Body of pancreas (tissue), 4 donors: ENCODE measurements around the gene CDK18. TPM values are rescaled to one million over a fixed set of nuclear protein-coding genes. Genes with fewer than 3 reads are reported as not detected.

Experiments used
- ATAC-seq: fragments of 150-250 bp; one replicate; pipeline ENCODE4 v1.9.1; 2016
- DNase-seq, 4 donors: peaks; one replicate each; pipeline ENCODE4 v3.0.0-alpha.2; 2019
- H3K27ac ChIP-seq, 4 donors: fragments of 200-600 bp; sonication (generic); 1 replicate in 3 of 4; 2 replicates in 1 of 4; pipeline versions ENCODE4 v1.5.1 to v1.6.1; 2016 to 2019; ENCODE audit warnings: mild to moderate bottlenecking in 1 of 4, mixed read lengths in 1 of 4, moderate library complexity in 1 of 4
- H3K27me3 ChIP-seq, 2 donors: fragments of 200-600 bp; sonication (generic); one replicate each; pipeline ENCODE4 v1.6.0; 2016; ENCODE audit warnings: mild to moderate bottlenecking in 1 of 2
- H3K36me3 ChIP-seq, 2 donors: fragments of 200-600 bp; sonication (generic); replicated peaks in 1 of 2; 2 replicates each; pipeline ENCODE4 v1.5.1; 2016; ENCODE audit warnings: low read depth in 2 of 2; ENCODE audit not compliant: insufficient read depth in 1 of 2
- H3K4me1 ChIP-seq: fragments of 200-600 bp; sonication (generic); one replicate; pipeline ENCODE4 v1.6.0; 2016
- H3K4me3 ChIP-seq, 2 donors: fragments of 200-600 bp; sonication (generic); 1 replicate in 1 of 2; 2 replicates in 1 of 2; pipeline ENCODE4 v1.5.1; 2016 to 2019
- H3K9me3 ChIP-seq, 3 donors: fragments of 200-600 bp; sonication (generic); 1 replicate in 2 of 3; 2 replicates in 1 of 3; pipeline ENCODE4 v1.5.1; 2016
- CTCF ChIP-seq, 7 experiments: fragments of 450-650 bp in 4 of 7; fragments of 200-600 bp in 3 of 7; sonication (generic) in 3 of 7; IDR thresholded peaks; one replicate each; pipeline ENCODE4 v1.5.1; 2016 to 2019; ENCODE audit warnings: antibody characterized with exemption in 7 of 7
- POLR2A ChIP-seq, 3 donors: fragments of 450-650 bp; IDR thresholded peaks; one replicate each; pipeline ENCODE4 v1.6.1; 2016; ENCODE audit warnings: antibody characterized with exemption in 3 of 3, mild to moderate bottlenecking in 2 of 3
- WGBS, 2 donors: methylation state at CpG; one replicate each; pipeline ENCODE4 v1.1.5; 2017; 5-methylcytosine and 5-hydroxymethylcytosine counted together
- intact Hi-C: fragments of 100-400 bp; cut with DNase I; formaldehyde crosslinking; loops from one replicate; pipeline ENCODE4 v1.15.1; 2023
- total RNA-seq, 2 donors: library from RNA; depleted of rRNA; stranded (reverse); fragments of >200 nt; gene quantifications; one replicate each; pipeline ENCODE4 v1.1.0, GENCODE V29; 2016

Gene CDK18
- total RNA-seq, 2 donors from 2014 or later = 28.0 to 28.7 TPM

- Histone ChIP-seq H3K27ac (no peak overlapping the region), H3K36me3 (no peaks in the 10 kb centered on the region), H3K9me3 (no peaks in the 10 kb centered on the region), H3K4me3 (no peak overlapping the region), H3K27me3 (no peaks in the 10 kb centered on the region), H3K4me1 (peaks cover 10% of the 10 kb centered on the region)
- DNase-seq (no peak), ATAC-seq (no peak)
- 84 to 92% methylated on average over 14 to 15 of the region's 18 CpGs for WGBS, 2 donors
- TF ChIP-seq POLR2A (IDR thresholded peaks at IDR 0.05) (no peak), CTCF (IDR thresholded peaks at IDR 0.05) (no peak)
- intact Hi-C loops = loop anchor here (5.0 to 10.0 kb wide), 2 partner anchors 33 to 191 kb away; no protein-coding TSS in a partner anchor
Observed at GRCh38 chr1:205525495-205526285, 21.2 kb downstream of the CDK18 start.

GRCh38 chr1:205526431-205526830 lies 22.0 kb downstream of the CDK18 start:
- ATAC-seq = no peak
- TF ChIP-seq CTCF (IDR thresholded peaks at IDR 0.05) = no peak
- TF ChIP-seq POLR2A (IDR thresholded peaks at IDR 0.05) = no peak
- H3K9me3 ChIP-seq = no peaks in the 10 kb centered on the region
- no peak overlapping the region for H3K4me3 ChIP-seq
- intact Hi-C loops = loop anchor here (5.0 to 10.0 kb wide), 2 partner anchors 34 to 192 kb away; no protein-coding TSS in a partner anchor
- no peak overlapping the region for H3K27ac ChIP-seq
- WGBS, 2 donors = 82 to 88% methylated on average over 5 to 11 of the region's 11 CpGs
- H3K4me1 ChIP-seq = peaks cover 10% of the 10 kb centered on the region
- no peaks in the 10 kb centered on the region for H3K27me3 ChIP-seq
- DNase-seq = no peak
- no peaks in the 10 kb centered on the region for H3K36me3 ChIP-seq

GRCh38 chr1:205527931-205528330 lies 23.5 kb downstream of the CDK18 start:
- Histone ChIP-seq H3K27ac (no peak overlapping the region), H3K9me3 (no peaks in the 10 kb centered on the region), H3K4me3 (no peak overlapping the region), H3K36me3 (no peaks in the 10 kb centered on the region), H3K27me3 (no peaks in the 10 kb centered on the region), H3K4me1 (peaks cover 10% of the 10 kb centered on the region)
- TF ChIP-seq CTCF (IDR thresholded peaks at IDR 0.05) (no peak), POLR2A (IDR thresholded peaks at IDR 0.05) (no peak)
- intact Hi-C loops = loop anchor here (5.0 to 10.0 kb wide), 2 partner anchors 36 to 193 kb away; no protein-coding TSS in a partner anchor
- DNase-seq (no peak), ATAC-seq (no peak)
- WGBS, 2 donors = 61 to 71% methylated on average over 2 to 4 of the region's 4 CpGs

- ATAC-seq (peak; percentile 10), DNase-seq (no peak)
- peaks cover 10% of the 10 kb centered on the region for H3K4me1 ChIP-seq
- no peak overlapping the region for H3K4me3 ChIP-seq
- no peaks in the 10 kb centered on the region for H3K36me3 ChIP-seq
- WGBS, 2 donors = 42 to 54% methylated on average over 5 to 9 of the region's 9 CpGs
- no peaks in the 10 kb centered on the region for H3K9me3 ChIP-seq
- H3K27ac ChIP-seq = no peak overlapping the region
- intact Hi-C loops = loop anchor here (5.0 to 10.0 kb wide), 2 partner anchors 36 to 194 kb away; no protein-coding TSS in a partner anchor
- H3K27me3 ChIP-seq = no peaks in the 10 kb centered on the region
- TF ChIP-seq POLR2A (IDR thresholded peaks at IDR 0.05) (no peak), CTCF (IDR thresholded peaks at IDR 0.05) (no peak)
Observed at GRCh38 chr1:205528446-205528886, 24.0 kb downstream of the CDK18 start.
